Cardiac muscle cell (in vitro differentiated cells and primary cell): ENCODE results near the gene MGMT. TPM values are rescaled to one million over a fixed set of nuclear protein-coding genes. Genes with fewer than 3 reads are reported as not detected.

Experiments
- DNase-seq, 2 donors: peaks; one replicate each; pipeline versions ENCODE4 v3.0.0 to v3.0.0-alpha.2; 2010 to 2017; ENCODE audit warnings: low read depth in 1 of 2, low spot score in 1 of 2
- H3K27ac ChIP-seq: fragments of 200-600 bp; sonication (generic); 2 replicates; pipeline ENCODE4 v1.5.1; 2016
- H3K27me3 ChIP-seq: fragments of 200-600 bp; sonication (generic); 2 replicates; pipeline ENCODE4 v1.6.0; 2016; ENCODE audit warnings: control low read depth
- H3K36me3 ChIP-seq: fragments of 200-600 bp; sonication (generic); 2 replicates; pipeline ENCODE4 v1.5.1; 2016; ENCODE audit warnings: control low read depth
- H3K4me1 ChIP-seq: fragments of 200-600 bp; sonication (generic); 2 replicates; pipeline ENCODE4 v1.8.1; 2017; ENCODE audit warnings: low read depth, mild to moderate bottlenecking, mixed run types
- H3K4me3 ChIP-seq: fragments of 200-600 bp; sonication (generic); 2 replicates; pipeline ENCODE4 v1.5.1; 2016; ENCODE audit warnings: mild to moderate bottlenecking
- H3K9me3 ChIP-seq: fragments of 200-600 bp; sonication (generic); 2 replicates; pipeline ENCODE4 v1.5.1; 2017; ENCODE audit warnings: low read depth, mild to moderate bottlenecking, control low read depth
- polyA plus RNA-seq: library from polyadenylated mRNA; unstranded; fragments of >200 nt; fragmentation: Nextera tagmentation; extraction: Ambion mirVana; gene quantifications from 2 replicates; pipeline ENCODE4 v1.2.1, GENCODE V29; 2016
- total RNA-seq: library from RNA; depleted of rRNA; stranded (reverse); fragments of >200 nt; gene quantifications from 2 replicates; pipeline ENCODE4 v1.2.3, GENCODE V29; 2016
- TF ChIP-seq, protein P1 (sequence below): IDR thresholded peaks from 2 replicates; pipeline ENCODE4 v1.5.1; 2012; ENCODE audit warnings: low read depth, mild to moderate bottlenecking, low read length

Gene MGMT
- total and polyA plus RNA-seq, 2 experiments from 2014 or later = 21.8 to 28.0 TPM

DNA sequence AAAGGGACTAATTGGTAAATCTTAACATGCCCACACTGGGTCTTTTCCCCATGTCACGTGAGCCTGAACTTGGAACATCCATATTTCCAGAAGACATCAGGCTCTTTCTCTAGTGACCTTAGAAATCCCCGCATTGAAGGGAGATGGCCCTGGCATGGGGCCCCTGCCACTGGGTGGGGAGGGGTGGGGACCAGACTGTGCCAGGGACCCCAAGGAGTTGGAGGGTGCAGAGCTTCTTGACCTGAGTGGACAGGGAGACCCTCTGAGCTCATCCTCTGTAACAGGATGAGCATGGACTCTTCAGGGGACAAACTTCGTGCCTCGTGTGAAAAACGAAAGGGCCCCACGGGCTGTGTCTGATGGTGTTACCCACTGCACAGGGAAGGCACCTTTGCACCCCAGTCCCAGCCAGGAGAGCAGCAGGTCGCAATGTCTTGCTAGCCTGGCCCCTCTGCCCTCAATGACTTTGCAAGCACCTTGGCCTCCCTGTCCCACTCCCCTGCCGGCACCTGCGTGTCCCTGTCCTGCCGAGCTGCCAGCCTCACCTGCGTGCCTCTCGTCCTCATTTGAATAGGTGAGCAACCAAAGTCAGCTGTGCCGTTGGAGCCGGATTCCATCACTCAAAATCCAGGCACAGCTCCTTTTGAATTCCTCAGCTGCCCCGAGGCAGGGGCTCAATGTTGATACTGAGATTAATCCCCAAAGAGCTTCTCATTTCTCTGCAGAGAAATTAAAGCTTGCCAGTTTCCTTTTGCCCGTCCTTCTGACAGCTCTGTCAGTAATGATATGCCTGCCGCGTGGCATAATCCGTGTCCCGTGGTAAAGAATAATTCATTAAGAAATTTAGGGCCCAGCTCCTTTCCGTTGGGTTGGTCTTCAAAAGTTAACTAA, 262.1 kb downstream of the MGMT start:
- H3K9me3 ChIP-seq = no peaks in the 10 kb centered on the region
- no peaks in the 10 kb centered on the region for H3K36me3 ChIP-seq
- TF ChIP-seq, protein P1, sequence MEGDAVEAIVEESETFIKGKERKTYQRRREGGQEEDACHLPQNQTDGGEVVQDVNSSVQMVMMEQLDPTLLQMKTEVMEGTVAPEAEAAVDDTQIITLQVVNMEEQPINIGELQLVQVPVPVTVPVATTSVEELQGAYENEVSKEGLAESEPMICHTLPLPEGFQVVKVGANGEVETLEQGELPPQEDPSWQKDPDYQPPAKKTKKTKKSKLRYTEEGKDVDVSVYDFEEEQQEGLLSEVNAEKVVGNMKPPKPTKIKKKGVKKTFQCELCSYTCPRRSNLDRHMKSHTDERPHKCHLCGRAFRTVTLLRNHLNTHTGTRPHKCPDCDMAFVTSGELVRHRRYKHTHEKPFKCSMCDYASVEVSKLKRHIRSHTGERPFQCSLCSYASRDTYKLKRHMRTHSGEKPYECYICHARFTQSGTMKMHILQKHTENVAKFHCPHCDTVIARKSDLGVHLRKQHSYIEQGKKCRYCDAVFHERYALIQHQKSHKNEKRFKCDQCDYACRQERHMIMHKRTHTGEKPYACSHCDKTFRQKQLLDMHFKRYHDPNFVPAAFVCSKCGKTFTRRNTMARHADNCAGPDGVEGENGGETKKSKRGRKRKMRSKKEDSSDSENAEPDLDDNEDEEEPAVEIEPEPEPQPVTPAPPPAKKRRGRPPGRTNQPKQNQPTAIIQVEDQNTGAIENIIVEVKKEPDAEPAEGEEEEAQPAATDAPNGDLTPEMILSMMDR = no peak
- no peak overlapping the region for H3K4me3 ChIP-seq
- H3K27me3 ChIP-seq = no peaks in the 10 kb centered on the region
- H3K4me1 ChIP-seq = no peaks in the 10 kb centered on the region
- DNase-seq = no peak
- no peak overlapping the region for H3K27ac ChIP-seq

DNA sequence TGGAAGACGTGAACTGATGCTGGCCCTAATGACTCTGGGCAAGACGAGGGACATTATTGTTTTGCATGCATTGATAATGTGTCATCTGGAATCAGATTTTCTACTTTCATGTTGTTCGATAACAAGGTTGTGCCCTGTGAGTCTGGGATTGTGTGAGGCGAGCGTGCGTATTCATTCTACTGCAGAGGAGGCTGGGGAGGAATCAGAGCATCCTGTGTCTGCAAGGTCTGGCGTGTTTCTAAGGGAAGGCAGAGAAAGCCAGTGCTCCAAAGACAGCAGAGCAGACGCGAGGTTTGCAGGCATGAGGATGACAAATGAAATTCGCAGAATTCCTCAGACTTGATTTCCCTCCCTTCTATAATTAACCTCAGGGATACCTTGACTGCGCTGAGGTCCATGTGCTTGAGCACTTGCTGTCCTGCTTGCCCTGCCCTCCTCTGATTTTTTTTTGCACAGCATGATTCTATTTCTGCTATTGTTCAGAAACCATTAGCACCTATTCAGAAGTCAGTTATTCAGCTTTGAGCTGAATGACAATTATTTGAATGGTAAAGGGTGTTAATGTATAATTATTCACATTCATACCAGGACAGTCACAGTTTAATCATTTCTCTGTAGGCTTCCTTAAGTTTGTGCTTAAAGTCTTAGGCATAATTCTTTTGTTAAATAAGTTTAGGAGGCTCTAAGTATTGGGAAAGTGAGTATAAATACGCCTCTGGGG, 263.4 kb downstream of the MGMT start:
- Histone ChIP-seq H3K4me1 (no peaks in the 10 kb centered on the region), H3K36me3 (no peaks in the 10 kb centered on the region), H3K27ac (no peak overlapping the region), H3K9me3 (no peaks in the 10 kb centered on the region), H3K4me3 (no peak overlapping the region), H3K27me3 (no peaks in the 10 kb centered on the region)
- TF ChIP-seq, protein P1 = no peak
- DNase-seq = no peak

DNA sequence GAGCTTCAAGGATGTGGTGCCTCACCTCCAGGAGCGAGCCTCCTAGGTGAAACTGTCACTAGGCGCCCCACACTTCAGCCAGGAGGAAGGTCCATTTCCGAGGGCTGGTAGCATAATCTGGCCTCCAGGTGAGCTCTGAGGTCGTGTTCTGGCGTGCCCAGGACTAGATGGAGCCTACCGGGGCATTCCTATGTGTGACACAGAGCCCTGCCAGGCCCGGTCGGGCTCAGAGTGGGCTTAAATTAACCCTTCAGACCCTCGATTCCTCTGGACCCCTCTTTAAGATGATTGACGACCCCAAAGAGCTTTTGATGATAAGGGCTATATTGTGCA, 263.9 kb downstream of the MGMT start:
- H3K4me1 ChIP-seq = no peaks in the 10 kb centered on the region
- no peak overlapping the region for H3K27ac ChIP-seq
- no peak overlapping the region for H3K4me3 ChIP-seq
- TF ChIP-seq, protein P1 = no peak
- no peaks in the 10 kb centered on the region for H3K9me3 ChIP-seq
- H3K36me3 ChIP-seq = no peaks in the 10 kb centered on the region
- DNase-seq = no peak
- H3K27me3 ChIP-seq = no peaks in the 10 kb centered on the region

DNA sequence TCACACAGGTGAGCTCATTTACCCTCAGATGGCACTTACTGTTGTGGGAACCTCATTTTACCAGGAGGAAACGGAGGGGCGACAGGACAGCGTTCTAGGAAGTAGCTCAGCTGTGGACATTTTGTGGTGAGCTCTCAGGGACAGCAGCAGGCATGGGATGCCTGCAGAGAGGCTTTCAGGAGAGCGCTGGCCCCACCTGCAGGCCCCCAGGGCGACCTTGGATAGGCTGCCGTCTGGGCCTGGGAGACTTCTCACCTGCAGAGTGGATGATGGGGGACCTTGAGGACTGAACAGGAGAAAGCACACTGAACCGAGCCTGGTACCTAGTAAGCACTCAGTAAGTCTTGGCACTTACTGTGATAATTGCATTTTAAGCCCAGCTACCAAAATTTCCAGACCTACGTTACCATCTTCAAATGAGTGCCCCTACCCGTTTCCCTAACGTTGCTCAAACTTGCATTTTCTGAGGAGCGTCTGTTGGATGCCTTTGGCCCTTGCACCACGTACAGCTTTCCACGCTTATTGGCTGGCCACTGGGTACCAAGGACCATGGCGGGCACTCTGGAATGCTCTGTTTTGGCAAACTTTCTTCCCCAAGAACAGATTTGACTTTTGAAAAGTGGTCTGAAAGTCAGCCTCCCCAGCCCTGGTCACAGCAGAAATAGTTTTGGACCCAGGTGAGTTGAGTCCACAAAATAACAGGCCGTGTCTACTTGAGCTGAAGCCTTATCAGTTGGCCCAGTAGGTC, 273.7 kb downstream of the MGMT start:
- Histone ChIP-seq H3K4me3 (no peak overlapping the region), H3K9me3 (no peaks in the 10 kb centered on the region), H3K36me3 (no peaks in the 10 kb centered on the region), H3K27ac (no peak overlapping the region), H3K27me3 (no peaks in the 10 kb centered on the region), H3K4me1 (no peaks in the 10 kb centered on the region)
- TF ChIP-seq, protein P1 = no peak
- DNase-seq = no peak

DNA sequence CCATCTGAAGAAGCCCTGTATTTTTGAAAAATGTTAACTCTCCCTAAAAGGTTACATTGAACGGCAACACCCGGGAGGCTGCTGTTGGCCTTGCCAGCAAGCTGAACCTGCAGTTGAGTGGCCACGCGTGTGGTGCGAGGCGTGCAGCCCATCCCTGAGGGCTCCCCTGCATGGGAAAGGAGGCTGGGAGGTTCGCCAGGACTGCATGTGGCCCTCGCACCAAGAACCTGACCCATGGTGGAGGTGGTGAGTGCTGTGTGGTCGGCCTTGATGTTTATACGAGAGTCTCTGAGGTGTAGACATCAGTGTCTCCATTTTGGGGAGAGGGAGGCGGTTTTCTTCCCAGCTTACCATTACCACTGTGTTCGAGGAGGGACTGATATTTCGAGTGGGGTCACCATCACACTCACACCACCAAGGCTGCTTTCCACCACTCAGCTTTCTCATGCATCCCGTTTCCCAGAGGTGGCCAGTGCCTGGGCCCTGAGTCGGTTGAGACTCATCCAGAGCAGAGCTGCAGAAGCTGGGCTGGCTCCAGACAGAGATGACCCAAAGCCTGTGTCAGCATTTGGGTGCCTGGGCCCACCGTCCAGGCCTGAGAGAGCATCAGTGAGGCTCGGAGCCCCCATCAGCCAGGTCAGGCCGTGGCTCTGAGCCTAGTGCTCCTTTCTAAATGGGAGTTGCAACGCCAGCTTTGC, 274.4 kb downstream of the MGMT start:
- no peaks in the 10 kb centered on the region for H3K36me3 ChIP-seq
- no peak overlapping the region for H3K4me3 ChIP-seq
- no peak overlapping the region for H3K27ac ChIP-seq
- no peaks in the 10 kb centered on the region for H3K27me3 ChIP-seq
- H3K4me1 ChIP-seq = no peaks in the 10 kb centered on the region
- TF ChIP-seq, protein P1 = no peak
- no peaks in the 10 kb centered on the region for H3K9me3 ChIP-seq
- DNase-seq = no peak
